ENCODE results near the gene AXDND1.

Gene AXDND1

DNA sequence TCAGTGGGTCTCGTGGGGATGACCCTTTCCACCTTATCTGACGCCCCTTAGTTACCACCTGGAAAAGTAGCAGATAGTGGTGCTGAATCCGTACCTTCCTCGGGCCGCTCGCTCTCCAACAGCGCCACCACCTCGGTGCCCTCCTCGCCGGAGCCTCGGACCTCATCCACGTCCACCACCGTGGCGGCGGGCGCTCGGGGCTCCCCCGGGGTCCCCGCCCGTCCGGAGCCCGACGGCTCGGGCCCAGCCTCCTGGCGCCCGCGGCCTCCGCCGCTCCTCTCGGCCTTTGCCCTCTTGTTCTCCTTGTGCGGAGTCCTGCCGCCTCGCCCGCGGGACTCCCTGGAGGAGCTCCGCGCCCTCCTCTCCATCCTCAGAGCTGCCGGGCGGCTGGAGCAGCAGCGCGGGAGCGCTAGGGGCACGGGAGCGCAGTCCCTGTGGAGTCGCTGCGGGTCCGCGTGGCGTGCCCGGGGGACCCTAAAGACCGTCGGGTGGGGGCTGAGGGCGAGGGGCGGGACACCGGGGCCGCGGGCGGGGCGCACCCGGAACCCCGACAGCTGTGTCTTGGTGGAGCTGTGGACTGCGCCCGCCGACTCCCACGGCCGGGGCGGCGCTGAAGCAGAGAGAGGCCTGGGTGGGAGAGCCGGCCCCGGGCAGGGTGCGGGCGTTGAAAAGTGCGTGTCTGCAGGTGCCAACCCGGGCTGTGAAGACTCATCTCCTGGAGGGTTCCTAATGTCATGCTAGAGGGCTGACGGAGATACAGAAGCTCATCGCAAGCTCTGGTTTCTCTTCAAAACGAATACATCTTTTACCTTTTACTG lies 209.9 kb downstream of the AXDND1 start, which contains the start of gene NPHS2:
Gene NPHS2 (minus strand): TSS at position 452 of the 818 bp plus-strand sequence. CDS start 84 bp downstream, at position 368.
- no peak for DNase-seq (ENCODE audit: low read depth)

DNA sequence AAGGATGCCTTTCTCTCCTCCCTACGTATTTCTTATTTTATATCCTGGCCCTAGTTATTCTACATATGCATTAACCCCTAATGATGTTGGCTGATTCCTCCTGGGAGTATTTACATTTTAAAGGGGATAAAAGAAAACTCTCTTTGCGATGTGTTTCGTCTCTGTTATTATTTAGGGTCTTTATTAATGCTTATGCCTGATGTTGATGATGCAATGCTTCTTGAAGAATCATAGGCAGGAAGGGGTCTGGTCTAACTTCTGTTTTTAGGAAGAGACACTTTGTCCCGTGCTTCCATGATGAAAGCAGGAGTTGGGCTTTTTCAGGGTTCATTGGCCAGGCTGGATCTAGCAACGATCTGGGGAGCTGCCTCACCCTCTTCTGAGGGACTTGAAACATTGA lies 210.7 kb downstream of the AXDND1 start:
- DNase-seq (ENCODE audit: low read depth) = no peak

DNA sequence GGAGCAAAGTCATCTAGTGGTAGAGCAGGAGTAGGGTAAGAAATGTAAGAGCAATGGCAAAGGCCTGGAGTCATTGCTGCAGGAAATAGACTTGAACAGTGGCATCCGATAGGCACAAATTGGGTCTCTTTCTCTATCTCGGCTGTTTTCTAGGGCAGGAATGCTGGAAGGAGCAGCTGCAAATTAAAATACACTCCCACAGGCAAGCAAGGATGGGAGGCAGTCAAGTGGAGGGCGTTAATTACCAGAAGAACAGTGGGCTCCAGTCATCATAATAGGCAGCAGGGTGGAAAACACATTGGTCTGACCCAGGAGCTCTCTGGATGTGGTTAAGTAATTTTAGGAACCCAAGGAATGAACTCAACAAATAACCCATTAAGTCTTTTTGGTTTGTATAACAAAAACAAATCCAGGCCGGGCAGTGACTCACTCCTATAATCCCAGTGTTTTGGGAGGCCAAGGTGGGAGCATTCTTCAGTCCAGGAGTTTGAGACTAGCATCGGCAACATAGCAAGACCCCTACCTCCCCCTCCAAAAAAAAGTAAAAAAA lies 218.1 kb downstream of the AXDND1 start:
- no peak for DNase-seq (ENCODE audit: low read depth)

DNA sequence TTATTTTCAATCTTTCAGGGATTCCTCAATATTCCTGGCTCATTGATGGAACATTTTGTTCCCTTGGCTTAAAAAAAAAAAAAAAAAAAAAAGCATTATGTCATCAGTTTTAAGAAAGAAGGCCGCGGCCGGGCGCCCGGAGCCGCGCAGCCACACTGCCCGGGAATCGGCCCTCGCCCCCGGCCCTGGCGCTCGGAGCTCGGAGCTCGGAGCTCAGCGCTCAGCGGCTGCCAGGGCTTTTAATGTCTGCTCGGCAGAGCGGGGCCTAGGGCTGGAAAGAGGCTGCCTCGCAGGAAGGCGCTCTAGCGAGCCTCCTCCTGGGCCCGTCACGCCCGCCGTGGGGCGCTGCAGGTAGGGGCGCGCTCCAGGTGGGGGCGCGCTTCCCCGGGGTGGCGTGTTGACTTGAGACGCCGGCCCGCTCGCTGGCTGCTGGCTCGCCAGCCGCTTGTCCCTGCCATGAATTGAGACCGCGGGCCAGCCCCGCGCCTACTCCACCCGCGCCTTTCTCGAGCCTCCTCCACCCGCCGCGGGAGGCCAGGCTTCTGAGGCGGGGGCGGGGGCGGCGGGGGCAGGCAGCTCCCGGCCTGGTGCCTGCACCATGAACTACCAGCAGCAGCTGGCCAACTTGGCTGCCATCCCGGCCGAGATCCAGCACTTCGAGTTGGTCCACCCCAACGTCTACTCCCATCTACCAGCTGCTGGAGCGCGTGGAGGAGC lies 220.5 kb downstream of the AXDND1 start:
- DNase-seq (ENCODE audit: low read depth) = no peak

DNA sequence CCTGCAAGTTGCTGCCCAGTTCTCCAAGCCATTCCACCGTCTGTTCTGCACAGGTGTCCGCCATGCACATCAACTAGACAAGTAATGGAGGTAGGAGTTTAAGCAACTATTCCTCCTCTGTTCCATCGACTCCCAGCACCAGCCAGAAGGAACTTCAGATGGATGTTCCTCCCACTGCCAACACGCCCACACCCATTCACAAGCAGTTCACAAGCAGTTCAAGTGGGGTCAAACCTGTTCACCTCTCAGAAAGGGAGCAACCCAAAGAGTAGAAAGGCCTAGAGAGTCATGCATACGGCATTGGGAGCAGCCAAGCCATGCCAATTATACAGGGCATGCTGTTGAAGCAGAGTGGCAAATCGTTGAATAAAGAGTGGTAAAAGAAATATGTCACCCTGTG lies 221.6 kb downstream of the AXDND1 start:
- no peak for DNase-seq (ENCODE audit: low read depth)

DNA sequence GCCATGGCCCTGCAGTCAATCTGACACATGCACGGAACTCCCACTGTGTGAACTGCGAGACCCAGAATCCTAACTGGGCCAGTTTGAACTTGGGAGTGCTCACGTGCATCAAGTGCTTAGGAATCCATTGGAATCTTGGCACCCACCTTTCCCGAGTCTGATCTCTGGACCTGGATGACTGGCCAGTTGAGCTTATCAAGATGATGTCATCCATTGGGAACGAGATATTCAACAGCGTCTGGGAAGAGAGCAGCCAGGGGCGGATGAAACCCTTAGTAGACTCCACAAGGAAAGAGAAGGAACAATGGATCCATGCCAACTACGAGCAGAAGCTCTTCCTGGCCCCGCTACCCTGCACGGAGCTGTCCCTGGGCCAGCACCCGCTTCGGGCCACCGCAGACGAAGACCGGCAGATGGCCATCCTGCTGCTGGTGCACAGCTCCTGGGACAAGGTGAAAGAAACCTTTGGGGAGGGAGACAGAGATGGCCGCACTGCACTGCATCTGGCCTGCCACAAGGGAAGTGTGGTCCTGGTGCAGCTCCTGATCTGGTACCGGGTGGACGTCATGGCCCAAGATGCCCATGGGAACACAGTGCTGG lies 222.8 kb downstream of the AXDND1 start:
- no peak for DNase-seq (ENCODE audit: low read depth)

DNA sequence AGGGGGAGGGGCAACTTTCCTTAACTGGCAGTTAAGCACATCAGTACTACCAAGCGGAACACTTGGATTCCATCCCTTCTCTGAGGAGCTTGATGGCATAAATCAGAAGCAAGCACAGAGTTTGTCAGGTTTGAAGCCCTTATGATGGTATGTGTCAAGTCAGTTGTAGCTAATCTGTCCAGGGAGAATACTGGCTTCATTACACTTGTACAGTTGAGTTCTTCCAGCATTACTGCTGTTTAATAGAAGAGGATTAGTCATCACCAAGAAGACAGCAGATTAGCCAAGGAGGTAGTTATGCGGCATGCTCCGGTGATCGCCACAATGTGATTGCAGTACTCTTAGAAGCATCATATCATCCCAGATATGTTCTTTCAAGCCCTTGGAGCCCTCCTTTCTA lies 223.7 kb downstream of the AXDND1 start:
- DNase-seq (ENCODE audit: low read depth) = no peak

DNA sequence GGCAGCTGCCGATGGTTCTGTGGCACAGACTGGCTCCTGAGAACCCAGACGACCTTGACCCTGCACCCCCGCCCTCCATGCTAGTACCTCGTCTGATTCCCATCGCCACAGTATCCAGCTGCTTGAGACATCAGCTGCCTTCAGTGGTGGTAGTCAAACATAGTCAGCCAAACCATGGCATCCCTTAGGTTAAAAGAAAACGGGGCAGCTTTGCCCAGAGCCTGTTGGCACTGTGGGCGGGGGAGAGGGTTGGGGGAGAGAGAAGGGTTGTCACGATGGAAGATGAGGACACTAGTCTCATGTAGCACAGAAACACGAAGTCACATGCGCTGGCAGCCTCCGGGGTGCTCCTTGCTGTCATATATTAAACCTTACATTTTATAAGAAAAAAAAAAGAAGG lies 224.9 kb downstream of the AXDND1 start:
- DNase-seq (ENCODE audit: low read depth) = no peak

DNA sequence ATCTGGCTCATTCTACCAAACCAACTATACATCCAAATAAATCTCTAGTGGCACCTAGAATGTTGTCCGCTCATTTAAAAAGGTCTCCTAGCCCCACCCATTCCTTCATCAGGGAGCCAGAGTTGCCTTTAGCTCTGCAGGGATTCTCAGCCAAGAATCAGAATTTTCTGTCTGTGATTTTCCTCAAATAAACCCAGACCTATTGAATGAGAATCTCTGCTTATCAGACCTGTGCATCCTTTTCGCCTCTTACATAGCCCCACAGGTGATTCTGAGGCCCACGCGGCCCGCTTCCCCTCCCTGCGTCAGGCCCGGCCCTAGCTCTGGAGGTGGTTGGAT lies 225.5 kb downstream of the AXDND1 start:
- DNase-seq (ENCODE audit: low read depth) = no peak

DNA sequence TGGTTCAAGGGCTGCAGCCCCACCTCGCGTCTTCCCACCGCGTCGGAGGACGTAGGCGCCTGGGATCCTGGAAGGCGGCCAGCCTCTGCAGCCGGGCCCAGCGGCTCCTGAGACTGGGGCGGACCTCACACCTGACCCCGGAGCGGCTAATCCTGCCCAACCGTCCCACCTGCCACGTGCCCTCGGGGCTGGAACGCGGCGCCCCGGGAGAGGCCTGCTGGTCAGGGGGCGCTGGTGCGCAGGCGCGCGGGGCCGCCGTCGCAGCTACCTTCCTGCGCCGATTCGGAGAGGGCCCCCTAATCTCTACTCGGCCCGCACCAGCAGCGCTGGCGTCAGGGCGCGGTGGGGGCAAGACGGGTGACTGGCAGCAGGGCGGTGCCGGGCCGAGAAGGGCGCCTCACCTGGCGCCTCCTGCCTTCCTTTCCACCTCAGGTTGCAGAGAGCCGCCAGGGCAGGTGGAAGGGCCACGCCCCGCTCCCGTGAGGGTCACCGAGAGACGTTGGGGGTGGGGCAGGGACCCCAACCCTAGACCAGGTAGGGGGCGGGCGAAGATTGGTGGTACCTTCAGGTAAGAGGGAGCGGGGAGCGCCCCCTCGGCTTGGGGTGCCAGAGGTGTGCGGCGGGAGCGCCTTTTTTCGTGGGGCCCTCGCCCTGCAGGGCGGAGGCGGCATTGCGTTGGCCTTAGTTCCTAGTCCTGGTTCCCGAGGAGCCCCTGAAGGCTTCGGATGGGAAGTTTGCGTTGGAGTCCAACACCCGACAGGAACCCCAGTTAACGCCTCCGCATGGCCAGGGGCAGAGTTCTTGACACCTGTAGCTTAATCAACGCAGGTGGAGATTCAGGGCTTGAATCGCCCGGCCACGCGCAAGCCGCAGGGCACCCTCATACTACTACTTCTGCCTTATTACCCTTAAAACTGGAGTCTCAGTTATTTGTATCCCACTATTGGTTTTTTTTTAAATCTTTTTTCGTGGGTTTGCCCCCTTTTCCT lies 226.1 kb downstream of the AXDND1 start, which contains the start of gene TDRD5:
Gene TDRD5 (plus strand): TSS at position 241 of the 989 bp plus-strand sequence. CDS start 784 bp downstream, outside the sequence.
- DNase-seq (ENCODE audit: low read depth) = no peak

DNA sequence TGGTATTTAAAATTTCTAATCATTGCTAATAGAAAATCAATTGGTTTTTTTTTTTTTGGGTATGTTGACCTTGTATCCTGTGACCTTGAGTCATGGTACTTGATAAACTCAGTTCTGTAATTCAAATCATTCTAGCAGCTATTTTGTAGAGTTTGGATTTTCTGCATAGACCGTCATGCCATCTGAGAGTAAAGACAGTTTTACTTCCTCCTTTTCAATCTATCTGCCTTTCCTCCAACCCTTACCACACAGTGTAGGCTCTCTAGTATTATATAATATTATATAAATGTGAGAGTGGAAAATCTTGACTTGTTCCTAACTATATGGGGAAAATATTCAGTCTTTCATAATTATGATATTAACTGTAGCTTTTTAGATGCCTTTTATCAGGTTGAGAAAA lies 232.9 kb downstream of the AXDND1 start:
- no peak for DNase-seq (ENCODE audit: low read depth)

DNA sequence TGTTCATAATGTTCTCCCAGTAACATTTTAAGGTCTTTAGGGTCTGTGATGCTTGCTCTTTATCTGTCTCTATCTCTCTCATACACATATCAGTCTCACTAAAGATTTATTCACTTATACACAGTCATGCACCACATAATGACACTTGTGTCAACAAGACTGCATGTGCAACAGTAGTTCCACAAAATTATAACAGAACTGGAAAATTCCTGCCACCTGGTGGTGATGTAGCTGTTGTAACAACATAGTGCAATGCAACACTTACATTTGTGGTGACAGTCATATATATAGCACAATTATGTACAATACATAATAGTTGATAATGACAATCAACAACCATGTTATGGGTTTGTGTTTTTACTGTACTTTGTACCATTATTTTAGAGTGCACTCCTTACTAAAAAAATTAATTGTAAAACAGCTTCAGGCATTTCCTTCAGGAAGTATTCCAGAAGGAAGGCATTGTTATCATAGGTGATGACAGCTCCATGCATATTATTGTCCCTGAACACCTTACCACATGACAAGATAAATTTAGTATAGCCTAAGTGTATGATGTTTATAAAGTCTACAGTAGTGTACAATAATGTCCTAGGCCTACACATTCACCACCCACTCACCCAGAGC lies 234.0 kb downstream of the AXDND1 start:
- DNase-seq (ENCODE audit: low read depth) = no peak

DNA sequence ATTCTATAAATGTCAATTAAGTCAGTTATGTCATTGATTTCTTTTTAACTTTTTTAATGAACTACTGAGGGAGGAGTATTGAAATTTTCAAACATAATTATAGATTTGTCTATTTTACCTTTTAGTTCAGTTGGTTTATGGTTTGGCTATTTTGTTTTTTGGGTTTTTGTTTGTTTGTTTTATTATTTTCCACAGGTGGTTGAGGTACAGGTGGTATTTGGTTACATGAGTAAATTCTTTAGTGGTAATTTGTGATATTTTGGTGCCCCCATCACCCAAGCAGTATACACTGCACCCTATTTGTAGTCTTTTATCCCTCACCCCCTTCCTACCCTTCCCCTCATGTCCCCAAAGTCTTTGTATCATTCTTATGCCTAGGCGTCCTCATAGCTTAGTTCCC lies 235.3 kb downstream of the AXDND1 start:
- DNase-seq (ENCODE audit: low read depth) = no peak
